Measurements from ENCODE around the gene SEC24D. TPM values are rescaled to one million over a fixed set of nuclear protein-coding genes. Genes with fewer than 3 reads are reported as not detected.

SEC24D gene
- total RNA-seq, 6 donors from 2014 or later = 33.5 to 86.7 (median 50.3) TPM

DNA sequence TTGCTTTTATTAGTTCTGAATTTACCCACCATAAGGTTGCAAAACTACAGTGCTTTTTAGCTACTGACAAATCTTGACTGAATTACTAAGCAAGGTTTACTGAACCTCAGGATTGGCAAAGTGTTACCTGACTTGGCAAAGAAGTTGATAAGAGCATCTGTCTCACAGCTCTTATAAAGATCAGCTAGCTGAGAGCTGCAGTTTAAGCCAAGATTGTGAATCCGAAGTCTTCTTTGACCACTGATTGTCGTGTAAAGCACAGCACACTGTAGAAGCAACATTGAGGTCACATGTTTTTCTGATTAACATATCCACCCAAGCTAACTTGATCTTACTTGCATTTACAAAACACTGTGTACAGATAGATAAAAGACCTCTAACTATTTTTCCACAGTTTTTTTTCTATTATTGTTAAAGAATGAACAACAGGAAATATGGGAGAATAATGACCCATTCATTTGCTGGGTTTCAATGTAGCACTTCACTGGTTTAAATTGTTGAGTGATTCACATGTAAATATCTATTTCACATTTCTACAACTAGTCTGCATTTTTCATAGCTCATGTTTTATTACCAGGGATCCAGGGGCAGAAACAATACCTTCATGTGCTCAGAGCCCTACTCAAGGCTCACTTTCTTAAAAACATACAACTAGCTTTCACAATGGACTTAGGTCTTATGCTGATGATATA, 96.8 kb downstream of the SEC24D start:
- DNase-seq = no peak
- Histone ChIP-seq H3K36me3 (peaks cover 8 to 83% (median 46%) of the 10 kb centered on the region in 4 donors), H3K27ac (no peak overlapping the region), H3K27me3 (no peaks in the 10 kb centered on the region), H3K4me3 (no peak overlapping the region), H3K9me3 (no peaks in the 10 kb centered on the region), H3K4me1 (no peaks in the 10 kb centered on the region)
- no peak for ATAC-seq (ENCODE audit: low FRiP score in 2 of 2)
- WGBS, 2 donors = 89 to 92% methylated on average over 2 of the region's 2 CpGs
- no peak for TF ChIP-seq POLR2AphosphoS5 (IDR thresholded peaks at IDR 0.05)
- TF ChIP-seq POLR2A (IDR thresholded peaks at IDR 0.05) = no peak
- TF ChIP-seq, protein P1, sequence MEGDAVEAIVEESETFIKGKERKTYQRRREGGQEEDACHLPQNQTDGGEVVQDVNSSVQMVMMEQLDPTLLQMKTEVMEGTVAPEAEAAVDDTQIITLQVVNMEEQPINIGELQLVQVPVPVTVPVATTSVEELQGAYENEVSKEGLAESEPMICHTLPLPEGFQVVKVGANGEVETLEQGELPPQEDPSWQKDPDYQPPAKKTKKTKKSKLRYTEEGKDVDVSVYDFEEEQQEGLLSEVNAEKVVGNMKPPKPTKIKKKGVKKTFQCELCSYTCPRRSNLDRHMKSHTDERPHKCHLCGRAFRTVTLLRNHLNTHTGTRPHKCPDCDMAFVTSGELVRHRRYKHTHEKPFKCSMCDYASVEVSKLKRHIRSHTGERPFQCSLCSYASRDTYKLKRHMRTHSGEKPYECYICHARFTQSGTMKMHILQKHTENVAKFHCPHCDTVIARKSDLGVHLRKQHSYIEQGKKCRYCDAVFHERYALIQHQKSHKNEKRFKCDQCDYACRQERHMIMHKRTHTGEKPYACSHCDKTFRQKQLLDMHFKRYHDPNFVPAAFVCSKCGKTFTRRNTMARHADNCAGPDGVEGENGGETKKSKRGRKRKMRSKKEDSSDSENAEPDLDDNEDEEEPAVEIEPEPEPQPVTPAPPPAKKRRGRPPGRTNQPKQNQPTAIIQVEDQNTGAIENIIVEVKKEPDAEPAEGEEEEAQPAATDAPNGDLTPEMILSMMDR (IDR thresholded peaks at IDR 0.05) = no peak
- no peak for TF ChIP-seq EP300 (IDR thresholded peaks at IDR 0.05)

DNA sequence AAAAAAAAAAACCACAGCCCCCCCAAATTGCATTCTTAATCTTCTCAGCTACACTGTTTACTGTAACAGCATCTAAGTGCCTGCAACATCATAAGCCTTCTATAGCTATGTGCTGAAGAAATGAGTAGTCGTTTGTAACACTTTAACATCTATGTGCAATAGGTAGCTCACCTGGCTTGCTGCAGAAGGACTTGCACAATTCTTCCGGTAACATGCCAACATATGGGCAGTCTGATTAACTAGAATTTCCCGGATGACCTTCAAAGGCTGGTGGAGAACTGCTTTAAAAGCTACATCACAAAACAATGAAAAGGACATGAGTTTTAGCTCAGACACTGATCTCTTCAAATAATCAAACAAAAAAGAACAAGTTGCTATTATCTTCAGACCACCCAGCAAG, 97.8 kb downstream of the SEC24D start:
- TF ChIP-seq EP300 (IDR thresholded peaks at IDR 0.05) (no peak), POLR2AphosphoS5 (IDR thresholded peaks at IDR 0.05) (no peak)
- TF ChIP-seq, protein P1 (IDR thresholded peaks at IDR 0.05) = no peak
- H3K4me3 ChIP-seq = no peak overlapping the region
- WGBS, 2 donors = 83 to 88% methylated on average over 3 of the region's 3 CpGs
- no peak for ATAC-seq (ENCODE audit: low FRiP score in 2 of 2)
- H3K27me3 ChIP-seq = no peaks in the 10 kb centered on the region
- no peak for DNase-seq
- no peak overlapping the region for H3K27ac ChIP-seq
- peaks cover 8 to 81% (median 40%) of the 10 kb centered on the region in 4 donors for H3K36me3 ChIP-seq
- H3K9me3 ChIP-seq = no peaks in the 10 kb centered on the region
- no peaks in the 10 kb centered on the region for H3K4me1 ChIP-seq

DNA sequence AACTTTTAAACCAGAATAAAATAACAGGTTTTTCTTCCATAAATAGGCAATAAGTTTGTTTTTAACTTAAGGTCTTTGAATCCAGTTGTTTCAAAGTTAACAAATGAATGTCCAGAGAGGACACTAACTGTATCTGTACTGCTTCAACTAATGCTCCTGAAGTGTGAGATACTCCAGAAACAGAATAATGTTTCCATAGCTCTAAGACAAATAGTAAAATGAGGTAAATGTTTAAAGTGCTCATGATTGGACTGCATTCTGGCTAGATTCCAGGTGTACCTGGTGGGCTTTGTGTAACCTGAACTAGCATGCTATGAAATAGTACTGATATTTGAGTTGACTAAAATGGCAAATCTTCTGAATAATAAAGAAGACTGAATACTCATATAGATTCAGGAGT, 99.0 kb downstream of the SEC24D start:
- Histone ChIP-seq H3K36me3 (peaks cover 8 to 88% (median 44%) of the 10 kb centered on the region in 4 donors), H3K4me1 (no peaks in the 10 kb centered on the region), H3K4me3 (no peak overlapping the region), H3K9me3 (no peaks in the 10 kb centered on the region), H3K27me3 (no peaks in the 10 kb centered on the region), H3K27ac (no peak overlapping the region)
- ATAC-seq (ENCODE audit: low FRiP score in 2 of 2) (no peak), DNase-seq (no peak)
- TF ChIP-seq POLR2AphosphoS5 (IDR thresholded peaks at IDR 0.05) (no peak), EP300 (IDR thresholded peaks at IDR 0.05) (no peak), POLR2A (IDR thresholded peaks at IDR 0.05) (no peak)
- TF ChIP-seq, protein P1 (IDR thresholded peaks at IDR 0.05) = no peak

DNA sequence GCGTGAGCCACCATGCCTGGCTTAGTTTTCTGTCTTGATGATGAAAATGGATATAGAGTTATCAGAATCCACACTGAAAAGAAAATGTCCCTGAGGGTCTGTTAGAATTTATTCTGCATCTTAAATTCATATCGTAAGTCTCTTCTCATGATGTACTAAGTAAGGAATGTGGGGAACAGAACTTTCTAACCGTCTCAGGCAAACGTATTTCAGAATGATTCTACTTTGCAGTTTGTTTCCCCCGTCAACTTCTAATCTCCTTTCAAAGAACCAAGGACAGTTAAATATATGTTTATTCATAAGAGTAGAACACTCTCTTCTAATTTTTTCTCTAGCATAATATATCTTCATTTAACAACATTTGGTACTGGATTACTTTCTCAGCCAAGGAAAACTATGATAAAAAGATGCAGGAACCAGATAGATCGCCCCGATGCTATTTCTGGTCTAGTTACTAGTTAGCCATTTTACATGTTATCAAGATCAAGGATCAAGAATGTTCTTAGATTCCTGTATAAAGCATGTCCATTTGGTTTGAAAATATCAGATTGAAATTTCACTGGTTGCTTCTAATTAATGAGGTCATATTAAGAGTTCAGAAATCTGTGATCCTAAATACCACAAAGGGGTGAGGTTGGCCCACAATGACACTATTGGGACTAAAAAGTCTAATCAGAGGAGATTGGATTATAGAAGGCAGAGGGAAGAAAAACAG, 101.3 kb downstream of the SEC24D start:
- no peak overlapping the region for H3K4me3 ChIP-seq
- H3K27me3 ChIP-seq = no peaks in the 10 kb centered on the region
- WGBS, 2 donors = 83% methylated on average over 7 of the region's 7 CpGs
- no peak overlapping the region for H3K27ac ChIP-seq
- no peaks in the 10 kb centered on the region for H3K9me3 ChIP-seq
- no peak for DNase-seq
- ATAC-seq (ENCODE audit: low FRiP score in 2 of 2) = no peak
- TF ChIP-seq POLR2AphosphoS5 (IDR thresholded peaks at IDR 0.05) = no peak
- TF ChIP-seq, protein P1 (IDR thresholded peaks at IDR 0.05) = no peak
- no peak for TF ChIP-seq EP300 (IDR thresholded peaks at IDR 0.05)
- TF ChIP-seq POLR2A (IDR thresholded peaks at IDR 0.05) = no peak
- peaks cover 0 to 96% (median 41%) of the 10 kb centered on the region in 4 donors for H3K36me3 ChIP-seq
- no peaks in the 10 kb centered on the region for H3K4me1 ChIP-seq
